HCT116 (cell line): Measurements from ENCODE around the gene CMIP. TPM values are rescaled to one million over a fixed set of nuclear protein-coding genes. Genes with fewer than 3 reads are reported as not detected.

Experiments
- ATAC-seq: fragments of 200-7000 bp; cut with Tn5 transposase; 2 replicates; pipeline ENCODE4 v1.9.1; 2020; ENCODE audit warnings: mild to moderate bottlenecking, moderate library complexity
- BruUV-seq: library from RNA; stranded (reverse); fragments of 400-500 nt; replicated peaks from 2 replicates; lab custom pipeline; 2021; lab: Mats Ljungman, UMichigan
- CTCF ChIA-PET: fragments of 300-600 bp; sonication (Branson Sonifier 250); formaldehyde crosslinking; loops from one replicate; lab custom pipeline; 2021; ENCODE audit warnings: antibody characterized with exemption; lab: Charles Lee
- POLR2A ChIA-PET: fragments of 300-600, 350-600 bp; sonication (Branson Sonifier 250); formaldehyde crosslinking; loops from one replicate; lab custom pipeline; 2021; ENCODE audit warnings: antibody characterized with exemption; lab: Charles Lee
- RAD21 ChIA-PET, 2 experiments: fragments of 300-600 bp; sonication (Branson Sonifier 250); formaldehyde crosslinking; loops; one replicate each; lab custom pipeline; 2023; ENCODE audit warnings: low total read pairs in 2 of 2; ENCODE audit not compliant: uncharacterized antibody in 2 of 2, unreplicated experiment in 2 of 2, low non-redundant PET in 1 of 2; lab: Charles Lee
- DNase-seq: peaks from one replicate; pipeline ENCODE4 v3.0.0-alpha.2; 2010; ENCODE audit warnings: low read depth, low spot score
- H2AFZ ChIP-seq: fragments of 200-600 bp; shearing (Covaris generic), sonication (generic); 2 replicates; pipeline ENCODE4 v1.6.1; 2017; ENCODE audit warnings: low read depth, mixed run types, mixed read lengths, antibody characterized with exemption, low read length; ENCODE audit not compliant: poor library complexity, severe bottlenecking
- H3K27ac ChIP-seq: 2 replicates; pipeline ENCODE4 v1.5.1; 2012; ENCODE audit warnings: low read depth, low read length
- H3K27me3 ChIP-seq: fragments of 200-600 bp; sonication (generic); 2 replicates; pipeline ENCODE4 v1.6.1; 2016; ENCODE audit warnings: mixed run types, low read length, mixed read lengths; ENCODE audit not compliant: insufficient read depth
- H3K36me3 ChIP-seq, 2 experiments: fragments of 200-500 bp in 1 of 2; fragments of 200-600 bp in 1 of 2; sonication (Bioruptor generic) in 1 of 2; sonication (generic) in 1 of 2; 2 replicates each; pipeline versions ENCODE4 v1.5.1 to v1.6.1; 2014 to 2016; ENCODE audit warnings: low read length in 2 of 2, inconsistent platforms in 1 of 2, mixed read lengths in 1 of 2, mixed run types in 1 of 2; ENCODE audit not compliant: insufficient read depth in 2 of 2, control insufficient read depth in 1 of 2
- H3K4me1 ChIP-seq, 2 experiments: fragments of 200-600 bp in 1 of 2; sonication (generic) in 1 of 2; 2 replicates each; pipeline versions ENCODE4 v1.5.1 to v1.6.1; 2012 to 2017; ENCODE audit warnings: low read length in 2 of 2, inconsistent platforms in 1 of 2, mild to moderate bottlenecking in 1 of 2, mixed read lengths in 1 of 2, mixed run types in 1 of 2, moderate library complexity in 1 of 2; ENCODE audit not compliant: insufficient read depth in 2 of 2, control insufficient read depth in 1 of 2
- H3K4me2 ChIP-seq: fragments of 200-600 bp; sonication (generic); 2 replicates; pipeline ENCODE4 v1.6.1; 2017; ENCODE audit warnings: mixed run types, low read length, mixed read lengths
- H3K4me3 ChIP-seq, 2 experiments: fragments of 200-600 bp in 1 of 2; sonication (generic) in 1 of 2; replicated peaks in 1 of 2; 2 replicates each; pipeline ENCODE4 v1.5.1; 2011 to 2016; ENCODE audit warnings: low read length in 2 of 2, control low read depth in 1 of 2, low read depth in 1 of 2, mild to moderate bottlenecking in 1 of 2, mixed read lengths in 1 of 2, mixed run types in 1 of 2
- H3K79me2 ChIP-seq: fragments of 200-600 bp; sonication (generic); 2 replicates; pipeline ENCODE4 v1.6.1; 2017; ENCODE audit warnings: mild to moderate bottlenecking, mixed run types, low read length, moderate library complexity, mixed read lengths; ENCODE audit not compliant: insufficient read depth
- H3K9ac ChIP-seq: fragments of 200-600 bp; sonication (generic); 2 replicates; pipeline ENCODE4 v1.6.1; 2016; ENCODE audit warnings: low read length, mixed read lengths
- H3K9me2 ChIP-seq: fragments of 200-600 bp; sonication (generic), shearing (Covaris generic); 2 replicates; pipeline ENCODE4 v1.6.1; 2017; ENCODE audit warnings: mixed run types, mild to moderate bottlenecking, moderate library complexity; ENCODE audit not compliant: insufficient read depth
- H3K9me3 ChIP-seq, 2 experiments: fragments of 200-500 bp in 1 of 2; fragments of 200-600 bp in 1 of 2; sonication (Bioruptor generic) in 1 of 2; sonication (generic) in 1 of 2; 2 replicates each; pipeline ENCODE4 v1.6.1; 2014 to 2017; ENCODE audit warnings: low read length in 2 of 2, mixed read lengths in 2 of 2, inconsistent platforms in 1 of 2, low read depth in 1 of 2, mild to moderate bottlenecking in 1 of 2, mixed run types in 1 of 2, moderate library complexity in 1 of 2; ENCODE audit not compliant: control insufficient read depth in 1 of 2, insufficient read depth in 1 of 2
- H4K20me1 ChIP-seq: fragments of 200-600 bp; sonication (generic), shearing (Covaris generic); 2 replicates; pipeline ENCODE4 v1.6.1; 2017; ENCODE audit warnings: mixed run types, mild to moderate bottlenecking, moderate library complexity; ENCODE audit not compliant: insufficient read depth
- CBX3 ChIP-seq: IDR thresholded peaks from 2 replicates; pipeline ENCODE4 v1.6.1; 2012; ENCODE audit warnings: low read depth
- CEBPB ChIP-seq: IDR thresholded peaks from 2 replicates; pipeline ENCODE4 v1.6.1; 2012; ENCODE audit warnings: low read depth
- EGR1 ChIP-seq: IDR thresholded peaks from 2 replicates; pipeline ENCODE4 v1.6.1; 2012; ENCODE audit warnings: low read depth
- EZH2 ChIP-seq: fragments of 200-600 bp; sonication (generic); IDR thresholded peaks from 2 replicates; pipeline ENCODE4 v1.6.1; 2017; ENCODE audit warnings: antibody characterized with exemption, mixed run types
- FOSL1 ChIP-seq: IDR thresholded peaks from 2 replicates; pipeline ENCODE4 v1.6.1; 2012; ENCODE audit warnings: low read depth
- JUND ChIP-seq: IDR thresholded peaks from 2 replicates; pipeline ENCODE4 v1.6.1; 2012
- SP1 ChIP-seq: IDR thresholded peaks from 2 replicates; pipeline ENCODE4 v1.6.1; 2012; ENCODE audit warnings: low read depth
- SRF ChIP-seq: IDR thresholded peaks from 2 replicates; pipeline ENCODE4 v1.6.1; 2012; ENCODE audit warnings: low read depth
- YY1 ChIP-seq: IDR thresholded peaks from 2 replicates; pipeline ENCODE4 v1.6.1; 2011; ENCODE audit warnings: low read length, low read depth, moderate library complexity, mild to moderate bottlenecking; ENCODE audit not compliant: insufficient replicate concordance; ENCODE audit errors: extremely low read depth
- intact Hi-C: fragments of 100-400 bp; cut with micrococcal nuclease; formaldehyde crosslinking; loops from 2 replicates; pipeline ENCODE4 v1.10.0; 2022
- total RNA-seq: library from RNA; stranded (reverse); gene quantifications from one replicate; pipeline ENCODE4 v1.2.1, GENCODE V29; 2021; ENCODE audit not compliant: unreplicated experiment
- TF ChIP-seq, protein P1 (sequence below): IDR thresholded peaks from 2 replicates; pipeline ENCODE4 v1.6.1; 2012

The CMIP gene
- total RNA-seq, 1 experiment from 2014 or later: 64.6 TPM

DNA sequence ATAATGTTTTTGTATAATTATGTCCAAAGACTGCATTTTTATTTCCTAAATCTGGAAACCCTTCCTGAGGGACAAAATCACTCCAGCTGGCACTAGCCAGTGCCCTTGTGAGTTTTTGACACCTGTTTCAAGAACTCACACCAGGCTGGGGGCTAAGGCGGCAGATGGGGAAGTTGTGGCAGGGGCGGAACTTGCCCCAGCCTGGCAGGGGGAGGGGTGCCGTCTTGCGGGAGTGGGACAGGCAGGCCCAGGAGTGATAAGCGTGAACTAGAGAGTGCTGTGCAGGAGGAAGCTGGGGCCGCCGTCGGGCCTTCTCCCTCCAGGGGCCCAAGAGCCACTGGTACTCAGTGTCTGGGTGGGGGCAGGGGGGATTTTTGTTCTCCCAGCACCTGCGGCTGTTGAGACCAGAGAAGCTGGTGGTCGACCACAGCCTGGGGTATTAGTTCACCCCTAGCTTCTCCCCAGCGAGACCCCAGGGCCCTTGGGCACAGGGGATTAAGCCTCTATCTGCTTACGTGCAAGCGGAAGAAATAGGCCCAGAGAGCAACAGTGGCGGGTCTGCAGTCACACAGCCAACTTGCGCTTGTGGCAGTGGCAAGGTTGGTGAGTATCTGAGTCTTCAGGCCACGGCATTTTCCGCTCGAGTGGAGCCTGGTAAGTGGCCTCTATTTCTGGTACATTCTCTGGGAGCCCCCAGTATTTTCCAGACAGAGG, 294.3 kb downstream of the CMIP start:
- DNase-seq (no peak), ATAC-seq (no peak)
- no peak overlapping the region for H3K27ac ChIP-seq
- RAD21 ChIA-PET: no interaction called here
- BruUV-seq: no TSS peak
- no peak overlapping the region for H3K4me2 ChIP-seq
- no peak overlapping the region for H3K9ac ChIP-seq
- TF ChIP-seq CBX3: no peak
- TF ChIP-seq, protein P1, sequence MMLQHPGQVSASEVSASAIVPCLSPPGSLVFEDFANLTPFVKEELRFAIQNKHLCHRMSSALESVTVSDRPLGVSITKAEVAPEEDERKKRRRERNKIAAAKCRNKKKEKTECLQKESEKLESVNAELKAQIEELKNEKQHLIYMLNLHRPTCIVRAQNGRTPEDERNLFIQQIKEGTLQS: no peak
- no peak for TF ChIP-seq EGR1
- no peak for TF ChIP-seq SRF
- TF ChIP-seq JUND: no peak
- no peak for TF ChIP-seq FOSL1
- no peaks in the 10 kb centered on the region for H3K36me3 ChIP-seq
- CTCF ChIA-PET: interaction anchor here (1.4 kb wide), 1 partner anchor 703 kb away, joined by 3 read pairs; the partner anchor contains the start of gene ATMIN
- H3K27me3 ChIP-seq: no peaks in the 10 kb centered on the region
- no peaks in the 10 kb centered on the region for H3K9me3 ChIP-seq
- no peaks in the 10 kb centered on the region for H3K9me2 ChIP-seq
- no peaks in the 10 kb centered on the region for H3K79me2 ChIP-seq
- no peak overlapping the region for H3K4me3 ChIP-seq
- peaks cover 3 to 11% of the 10 kb centered on the region in 2 experiments; a peak in 3 of 4 replicates for H3K4me1 ChIP-seq
- intact Hi-C loops: loop anchor here (1.0 to 10.0 kb wide), 7 partner anchors 336 to 1214 kb away; partner anchors contain the start of gene ATMIN
- POLR2A ChIA-PET: no interaction called here
- no peak overlapping the region for H2AFZ ChIP-seq
- no peaks in the 10 kb centered on the region for H4K20me1 ChIP-seq

DNA sequence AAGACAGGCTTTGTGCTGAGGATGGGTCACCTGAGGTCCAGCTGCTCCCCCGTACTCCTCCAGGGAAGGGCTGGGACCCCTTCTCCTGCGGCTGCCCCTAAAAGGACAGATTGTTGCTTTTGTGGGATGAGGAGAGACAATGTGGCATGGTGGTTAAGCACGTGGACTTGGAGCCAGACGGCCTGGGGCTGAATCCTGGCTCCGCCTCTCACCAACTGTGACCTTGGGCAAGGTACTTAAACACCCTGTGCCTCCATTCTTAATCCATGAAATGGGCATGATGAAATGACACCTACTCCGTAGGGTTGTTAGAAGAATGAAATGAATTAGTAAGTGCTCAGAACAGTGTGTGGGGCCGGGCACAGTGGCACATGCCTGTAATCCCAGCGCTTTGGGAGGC, 294.9 kb downstream of the CMIP start:
- ChIA-PET CTCF (no interaction called here), RAD21 (no interaction called here), POLR2A (no interaction called here)
- no peak overlapping the region for H2AFZ ChIP-seq
- H3K4me1 ChIP-seq: peaks cover 3 to 11% of the 10 kb centered on the region in 2 experiments; a peak in 3 of 4 replicates
- no peak for TF ChIP-seq CEBPB
- TF ChIP-seq SP1: no peak
- TF ChIP-seq JUND: no peak
- TF ChIP-seq YY1: no peak
- TF ChIP-seq SRF: no peak
- TF ChIP-seq EZH2: no peak
- no peak for TF ChIP-seq FOSL1
- no peak overlapping the region for H3K4me2 ChIP-seq
- no peaks in the 10 kb centered on the region for H3K27me3 ChIP-seq
- H3K36me3 ChIP-seq: no peaks in the 10 kb centered on the region
- no peak overlapping the region for H3K27ac ChIP-seq
- H3K9ac ChIP-seq: no peak overlapping the region
- DNase-seq (no peak), ATAC-seq (no peak)
- BruUV-seq: no TSS peak
- intact Hi-C loops: loop anchor here (5.0 to 10.0 kb wide), 3 partner anchors 705 to 1215 kb away; partner anchors contain the start of gene ATMIN
- H3K9me3 ChIP-seq: no peaks in the 10 kb centered on the region
- no peaks in the 10 kb centered on the region for H3K9me2 ChIP-seq
- no peak overlapping the region for H3K4me3 ChIP-seq
- no peaks in the 10 kb centered on the region for H3K79me2 ChIP-seq
- H4K20me1 ChIP-seq: no peaks in the 10 kb centered on the region
